GM12878 (cell line): ENCODE measurements around the gene LTBP4.
"Not testable (repeated sequence)": the region's sequence is repeated elsewhere in the genome, so short reads cannot be mapped to it uniquely, and the experiment has no call there.

Source experiments
- ATF2 ChIP-seq: IDR thresholded peaks from 2 replicates; pipeline ENCODE4 v1.6.1; 2012; ENCODE audit warnings: low read length, inconsistent platforms
- CREM ChIP-seq: IDR thresholded peaks from 2 replicates; pipeline ENCODE4 v1.6.1; 2014; ENCODE audit warnings: antibody characterized with exemption, low read depth
- EP300 ChIP-seq, 2 experiments: fragments of 150-350 bp in 1 of 2; IDR thresholded peaks; 2 replicates each; pipeline ENCODE4 v1.6.1; 2011 to 2012; ENCODE audit warnings: low read depth in 2 of 2, low read length in 2 of 2, borderline replicate concordance in 1 of 2, improper control_type of control experiment in 1 of 2, inconsistent platforms in 1 of 2; ENCODE audit not compliant: control insufficient read depth in 1 of 2
- HDAC2 ChIP-seq: fragments of 200-600 bp; sonication (generic); IDR thresholded peaks from 2 replicates; pipeline ENCODE4 v1.6.1; 2017
- IKZF2 ChIP-seq, 2 experiments: fragments of 450-650 bp; IDR thresholded peaks; 2 replicates each; pipeline ENCODE4 v1.6.1; 2017; ENCODE audit warnings: mild to moderate bottlenecking in 2 of 2, moderate library complexity in 2 of 2
- KDM1A ChIP-seq: fragments of 200-600 bp; sonication (generic); IDR thresholded peaks from 2 replicates; pipeline ENCODE4 v1.6.1; 2016; ENCODE audit warnings: borderline replicate concordance
- POLR2AphosphoS5 ChIP-seq: IDR thresholded peaks from 2 replicates; pipeline ENCODE4 v1.6.1; 2011; ENCODE audit warnings: mild to moderate bottlenecking, low read length, inconsistent platforms
- SPI1 ChIP-seq: IDR thresholded peaks from 2 replicates; pipeline ENCODE4 v1.6.1; 2011; ENCODE audit warnings: low read depth, mild to moderate bottlenecking, low read length, moderate library complexity, borderline replicate concordance; ENCODE audit not compliant: insufficient read depth
- SUZ12 ChIP-seq: fragments of 200-600 bp; sonication (generic); IDR thresholded peaks from one replicate; pipeline ENCODE4 v1.6.1; 2018; ENCODE audit warnings: antibody characterized with exemption, mild to moderate bottlenecking; ENCODE audit not compliant: unreplicated experiment
- ZNF24 ChIP-seq: fragments of 450-650 bp; IDR thresholded peaks from 2 replicates; pipeline ENCODE4 v1.6.1; 2017; ENCODE audit warnings: antibody characterized with exemption, mild to moderate bottlenecking
- ZNF274 ChIP-seq: IDR thresholded peaks from one replicate; pipeline ENCODE4 v1.8.0; 2011; ENCODE audit not compliant: insufficient read length, insufficient read depth
- TF ChIP-seq, protein P1 (sequence below): IDR thresholded peaks from 2 replicates; pipeline ENCODE4 v1.6.1; 2011; ENCODE audit warnings: mild to moderate bottlenecking, low read depth, low read length, moderate library complexity; ENCODE audit not compliant: insufficient replicate concordance
- TF ChIP-seq, protein P2 (sequence below): fragments of 450-650 bp; IDR thresholded peaks from 2 replicates; pipeline ENCODE4 v1.6.1; 2016; ENCODE audit warnings: mild to moderate bottlenecking
- TF ChIP-seq, protein P3 (sequence below), 3 experiments: IDR thresholded peaks in 2 of 3; conservative IDR thresholded peaks in 1 of 3; 2 replicates each; pipeline ENCODE4 v1.5.1; 2011; ENCODE audit warnings: low read depth in 3 of 3, low read length in 3 of 3, mild to moderate bottlenecking in 3 of 3, control low read depth in 2 of 3, moderate library complexity in 2 of 3, inconsistent platforms in 1 of 3, mixed read lengths in 1 of 3; ENCODE audit not compliant: control insufficient read depth in 2 of 3, insufficient read depth in 1 of 3; ENCODE audit errors: extremely low read depth in 1 of 3

- TF ChIP-seq IKZF2 (IDR thresholded peaks at IDR 0.05) (peak in 1 of 2 experiments; percentile 15; a peak in 1 of 4 replicates), CREM (0 out of 2 replicates have a peak, but pooled peaks have one; percentile 18), ATF2 (0 out of 2 replicates have a peak, but pooled peaks have one; percentile 21)
- TF ChIP-seq ZNF24; KDM1A; SPI1; SUZ12; ZNF274; EP300 (IDR thresholded peaks at IDR 0.05; ENCODE audit: borderline replicate concordance in 1 of 2, control insufficient read depth in 1 of 2, low read depth in 2 of 2, low read length in 2 of 2); POLR2AphosphoS5; HDAC2: not testable (repeated sequence)
- TF ChIP-seq, protein P1, sequence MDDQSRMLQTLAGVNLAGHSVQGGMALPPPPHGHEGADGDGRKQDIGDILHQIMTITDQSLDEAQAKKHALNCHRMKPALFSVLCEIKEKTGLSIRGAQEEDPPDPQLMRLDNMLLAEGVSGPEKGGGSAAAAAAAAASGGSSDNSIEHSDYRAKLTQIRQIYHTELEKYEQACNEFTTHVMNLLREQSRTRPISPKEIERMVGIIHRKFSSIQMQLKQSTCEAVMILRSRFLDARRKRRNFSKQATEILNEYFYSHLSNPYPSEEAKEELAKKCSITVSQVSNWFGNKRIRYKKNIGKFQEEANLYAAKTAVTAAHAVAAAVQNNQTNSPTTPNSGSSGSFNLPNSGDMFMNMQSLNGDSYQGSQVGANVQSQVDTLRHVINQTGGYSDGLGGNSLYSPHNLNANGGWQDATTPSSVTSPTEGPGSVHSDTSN = not testable (repeated sequence)
- TF ChIP-seq, protein P2, sequence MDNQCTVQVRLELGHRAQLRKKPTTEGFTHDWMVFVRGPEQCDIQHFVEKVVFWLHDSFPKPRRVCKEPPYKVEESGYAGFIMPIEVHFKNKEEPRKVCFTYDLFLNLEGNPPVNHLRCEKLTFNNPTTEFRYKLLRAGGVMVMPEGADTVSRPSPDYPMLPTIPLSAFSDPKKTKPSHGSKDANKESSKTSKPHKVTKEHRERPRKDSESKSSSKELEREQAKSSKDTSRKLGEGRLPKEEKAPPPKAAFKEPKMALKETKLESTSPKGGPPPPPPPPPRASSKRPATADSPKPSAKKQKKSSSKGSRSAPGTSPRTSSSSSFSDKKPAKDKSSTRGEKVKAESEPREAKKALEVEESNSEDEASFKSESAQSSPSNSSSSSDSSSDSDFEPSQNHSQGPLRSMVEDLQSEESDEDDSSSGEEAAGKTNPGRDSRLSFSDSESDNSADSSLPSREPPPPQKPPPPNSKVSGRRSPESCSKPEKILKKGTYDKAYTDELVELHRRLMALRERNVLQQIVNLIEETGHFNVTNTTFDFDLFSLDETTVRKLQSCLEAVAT = not testable (repeated sequence)
- TF ChIP-seq, protein P3, sequence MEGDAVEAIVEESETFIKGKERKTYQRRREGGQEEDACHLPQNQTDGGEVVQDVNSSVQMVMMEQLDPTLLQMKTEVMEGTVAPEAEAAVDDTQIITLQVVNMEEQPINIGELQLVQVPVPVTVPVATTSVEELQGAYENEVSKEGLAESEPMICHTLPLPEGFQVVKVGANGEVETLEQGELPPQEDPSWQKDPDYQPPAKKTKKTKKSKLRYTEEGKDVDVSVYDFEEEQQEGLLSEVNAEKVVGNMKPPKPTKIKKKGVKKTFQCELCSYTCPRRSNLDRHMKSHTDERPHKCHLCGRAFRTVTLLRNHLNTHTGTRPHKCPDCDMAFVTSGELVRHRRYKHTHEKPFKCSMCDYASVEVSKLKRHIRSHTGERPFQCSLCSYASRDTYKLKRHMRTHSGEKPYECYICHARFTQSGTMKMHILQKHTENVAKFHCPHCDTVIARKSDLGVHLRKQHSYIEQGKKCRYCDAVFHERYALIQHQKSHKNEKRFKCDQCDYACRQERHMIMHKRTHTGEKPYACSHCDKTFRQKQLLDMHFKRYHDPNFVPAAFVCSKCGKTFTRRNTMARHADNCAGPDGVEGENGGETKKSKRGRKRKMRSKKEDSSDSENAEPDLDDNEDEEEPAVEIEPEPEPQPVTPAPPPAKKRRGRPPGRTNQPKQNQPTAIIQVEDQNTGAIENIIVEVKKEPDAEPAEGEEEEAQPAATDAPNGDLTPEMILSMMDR (IDR thresholded peaks at IDR 0.05 in 2 of 3, conservative IDR thresholded peaks at IDR 0.05 in 1 of 3; ENCODE audit: control insufficient read depth in 2 of 3, extremely low read depth in 1 of 3, insufficient read depth in 1 of 3, low read depth in 3 of 3, low read length in 3 of 3) = not testable (repeated sequence)
These were observed 51.1 kb downstream of the LTBP4 start for GRCh38 chr19:40652303-40652702.
